Transverse colon (tissue), 3 donors: ENCODE data around the gene DMD.

Source experiments
- EP300 ChIP-seq: sonication (generic); formaldehyde crosslinking; IDR thresholded peaks from one replicate; pipeline ENCODE4 v1.6.1; 2017; ENCODE audit warnings: antibody characterized with exemption, low read depth
- TF ChIP-seq, protein P1 (sequence below), 5 experiments: fragments of 200-600 bp in 3 of 5; fragments of 450-650 bp in 2 of 5; sonication (generic) in 3 of 5; IDR thresholded peaks; 1 replicate in 2 of 5; 2 replicates in 3 of 5; pipeline ENCODE4 v1.5.1; 2016 to 2017; ENCODE audit warnings: antibody characterized with exemption in 5 of 5, inconsistent platforms in 3 of 5, mild to moderate bottlenecking in 2 of 5, moderate library complexity in 1 of 5

DNA sequence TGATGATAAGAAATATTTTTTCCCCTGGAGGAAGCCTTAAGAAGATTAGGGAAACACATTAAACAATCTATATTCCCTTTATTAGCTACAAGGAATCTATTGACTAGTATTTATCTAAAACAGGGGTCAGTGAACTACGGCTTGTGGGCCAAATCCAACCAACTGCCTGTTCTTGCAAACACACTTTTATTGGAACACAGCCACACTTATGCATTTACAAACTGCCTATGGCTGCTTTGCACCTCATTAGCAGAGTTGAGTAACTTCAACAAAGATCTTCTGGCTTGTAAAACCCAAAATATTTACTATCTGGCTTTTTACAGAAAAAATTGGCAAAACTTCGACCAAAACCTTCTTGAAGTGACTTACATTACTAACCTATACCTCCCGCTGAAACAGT lies 1405.6 kb downstream of the DMD start:
- no peak for TF ChIP-seq EP300
- TF ChIP-seq, protein P1, sequence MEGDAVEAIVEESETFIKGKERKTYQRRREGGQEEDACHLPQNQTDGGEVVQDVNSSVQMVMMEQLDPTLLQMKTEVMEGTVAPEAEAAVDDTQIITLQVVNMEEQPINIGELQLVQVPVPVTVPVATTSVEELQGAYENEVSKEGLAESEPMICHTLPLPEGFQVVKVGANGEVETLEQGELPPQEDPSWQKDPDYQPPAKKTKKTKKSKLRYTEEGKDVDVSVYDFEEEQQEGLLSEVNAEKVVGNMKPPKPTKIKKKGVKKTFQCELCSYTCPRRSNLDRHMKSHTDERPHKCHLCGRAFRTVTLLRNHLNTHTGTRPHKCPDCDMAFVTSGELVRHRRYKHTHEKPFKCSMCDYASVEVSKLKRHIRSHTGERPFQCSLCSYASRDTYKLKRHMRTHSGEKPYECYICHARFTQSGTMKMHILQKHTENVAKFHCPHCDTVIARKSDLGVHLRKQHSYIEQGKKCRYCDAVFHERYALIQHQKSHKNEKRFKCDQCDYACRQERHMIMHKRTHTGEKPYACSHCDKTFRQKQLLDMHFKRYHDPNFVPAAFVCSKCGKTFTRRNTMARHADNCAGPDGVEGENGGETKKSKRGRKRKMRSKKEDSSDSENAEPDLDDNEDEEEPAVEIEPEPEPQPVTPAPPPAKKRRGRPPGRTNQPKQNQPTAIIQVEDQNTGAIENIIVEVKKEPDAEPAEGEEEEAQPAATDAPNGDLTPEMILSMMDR (IDR thresholded peaks at IDR 0.05) = no peak
